Measurements from ENCODE around the gene SBK2. TPM values are rescaled to one million over a fixed set of nuclear protein-coding genes. Genes with fewer than 3 reads are reported as not detected.

SBK2 gene
- total and polyA plus RNA-seq, 2 experiments from 2014 or later, result 1.1 to 2.0 TPM

- ATAC-seq (no peak), DNase-seq (ENCODE audit: low spot score) (no peak)
- H2AFZ ChIP-seq, result no peak overlapping the region
- Mint-ChIP-seq H3K27me3 (ENCODE audit: insufficient read depth, low read depth, poor library complexity) (peaks cover 9% of the 10 kb centered on the region), H3K4me1 (peaks cover 38% of the 10 kb centered on the region), H3K9me3 (no peaks in the 10 kb centered on the region; the same call in 2 of the 3 replicates), H3K27ac (no peak overlapping the region), H3K36me3 (ENCODE audit: low read depth) (peaks cover 5% of the 10 kb centered on the region; the same call in 2 of the 3 replicates), H3K4me3 (peak overlapping the region; percentile 21; the same call in 1 of the 3 replicates)
- 0 out of 2 replicates have a peak overlapping the region, but pooled peaks have one; percentile 32 for H3K4me2 ChIP-seq
- H3K4me1 ChIP-seq (ENCODE audit: insufficient read depth), result peaks cover 22% of the 10 kb centered on the region; the same call in 1 of the 2 replicates
- H3K27ac ChIP-seq (ENCODE audit: low read depth), result no peak overlapping the region
- no peak overlapping the region for H3K4me3 ChIP-seq
- H3K9me2 ChIP-seq (ENCODE audit: insufficient read depth), result no peaks in the 10 kb centered on the region
- no peaks in the 10 kb centered on the region for H3K27me3 ChIP-seq (ENCODE audit: insufficient read depth)
- TF ChIP-seq CREB1 (CRISPR knock-in tag; IDR thresholded peaks at IDR 0.05; ENCODE audit: low read depth) (no peak), ZNF114 (CRISPR knock-in tag; IDR thresholded peaks at IDR 0.05) (no peak), CTCF (conservative IDR thresholded peaks at IDR 0.05; ENCODE audit: low read depth in 2 of 2) (no peak), ZNF462 (CRISPR knock-in tag; IDR thresholded peaks at IDR 0.05) (no peak), STAT1 (IDR thresholded peaks at IDR 0.05; ENCODE audit: unreplicated experiment) (no peak), REST (IDR thresholded peaks at IDR 0.05; ENCODE audit: unreplicated experiment) (no peak), JUNB (IDR thresholded peaks at IDR 0.05; ENCODE audit: unreplicated experiment) (no peak), ETS1 (IDR thresholded peaks at IDR 0.05) (no peak), POLR2AphosphoS5 (IDR thresholded peaks at IDR 0.05; ENCODE audit: low read depth) (no peak), EZH2phosphoT487 (IDR thresholded peaks at IDR 0.05; ENCODE audit: unreplicated experiment) (no peak), ZNF331 (CRISPR knock-in tag; IDR thresholded peaks at IDR 0.05; ENCODE audit: low read depth) (no peak), NANOG (IDR thresholded peaks at IDR 0.05; ENCODE audit: borderline replicate concordance) (no peak), EZH2 (IDR thresholded peaks at IDR 0.05; ENCODE audit: low read depth, unreplicated experiment) (no peak)
- no peaks in the 10 kb centered on the region for H3K79me2 ChIP-seq (replicated peaks; ENCODE audit: insufficient read depth)
- no peaks in the 10 kb centered on the region for H3K36me3 ChIP-seq (ENCODE audit: insufficient read depth)
- no peaks in the 10 kb centered on the region for H4K20me1 ChIP-seq (replicated peaks; ENCODE audit: insufficient read depth)
- H3F3A ChIP-seq (replicated peaks; ENCODE audit: low read depth), result peaks cover 17% of the 10 kb centered on the region
Measured at GRCh38 chr19:55482967-55483705, 53.8 kb downstream of the SBK2 start.
